Measurements from ENCODE around the gene ELP6. TPM values are rescaled to one million over a fixed set of nuclear protein-coding genes. Genes with fewer than 3 reads are reported as not detected.

Gene ELP6
- polyA plus RNA-seq, 2 of the 4 experiments (the other 2 are of a cell fraction), result 39.4 to 42.0 TPM

- DNase-seq (ENCODE audit: low read depth in 1 of 2, low spot score in 1 of 2) (no peak), FAIRE-seq (no peak), ATAC-seq (peak in 1 of 2 experiments; percentile 39; a peak in 1 of 6 replicates)
- H3K4me1 ChIP-seq, result no peaks in the 10 kb centered on the region
- H3K4me2 ChIP-seq, result no peak overlapping the region
- H3K27ac ChIP-seq, result no peak overlapping the region
- CTCF ChIA-PET, result interaction anchor here (0.5 to 1.7 kb wide), 2 partner anchors 20 to 165 kb away, joined by 3 to 4 read pairs; no protein-coding TSS in a partner anchor
- no peaks in the 10 kb centered on the region for H3K9me3 ChIP-seq
- POLR2A ChIA-PET, result no interaction called here
- 75% methylated on average over 14 of the region's 21 CpGs for WGBS (ENCODE audit: missing lambda C conversion rate)
- no peak overlapping the region for H3K4me3 ChIP-seq
- TF ChIP-seq POLR2A (IDR thresholded peaks at IDR 0.05; ENCODE audit: low read length) (no peak), CBX2 (IDR thresholded peaks at IDR 0.05; ENCODE audit: borderline replicate concordance, low read depth) (no peak), CBX8 (IDR thresholded peaks at IDR 0.05) (no peak), GATA3 (IDR thresholded peaks at IDR 0.05; ENCODE audit: borderline replicate concordance) (no peak), NPAS2 (CRISPR knock-in tag; IDR thresholded peaks at IDR 0.05; ENCODE audit: borderline replicate concordance) (no peak), HDAC2 (IDR thresholded peaks at IDR 0.05) (no peak)
Observed at GRCh38 chr3:47542471-47543173, 29.1 kb upstream of the ELP6 start.

- POLR2A ChIA-PET, result no interaction called here
- H3K4me3 ChIP-seq, result no peak overlapping the region
- H3K9me3 ChIP-seq, result no peaks in the 10 kb centered on the region
- FAIRE-seq (no peak), DNase-seq (ENCODE audit: low read depth in 1 of 2, low spot score in 1 of 2) (no peak), ATAC-seq (no peak)
- CTCF ChIA-PET, result interaction anchor here (0.9 kb wide), 1 partner anchor 19 kb away, joined by 4 read pairs; no protein-coding TSS in a partner anchor
- no peak for TF ChIP-seq JUNB (IDR thresholded peaks at IDR 0.05)
- no peak for TF ChIP-seq CBX8 (IDR thresholded peaks at IDR 0.05)
- TF ChIP-seq POLR2AphosphoS2 (conservative IDR thresholded peaks at IDR 0.05; ENCODE audit: low read length), result no peak
- TF ChIP-seq KDM5A (IDR thresholded peaks at IDR 0.05), result no peak
- no peak for TF ChIP-seq HMGXB4 (CRISPR knock-in tag; IDR thresholded peaks at IDR 0.05; ENCODE audit: borderline replicate concordance)
- no peak for TF ChIP-seq USF2 (IDR thresholded peaks at IDR 0.05)
- no peak for TF ChIP-seq HDAC2 (IDR thresholded peaks at IDR 0.05)
- no peak for TF ChIP-seq SMC3 (IDR thresholded peaks at IDR 0.05)
- H3K4me2 ChIP-seq, result no peak overlapping the region
- no peak overlapping the region for H3K27ac ChIP-seq
- WGBS (ENCODE audit: missing lambda C conversion rate), result 52% methylated on average over 6 of the region's 6 CpGs
- H3K4me1 ChIP-seq, result no peaks in the 10 kb centered on the region
Observed at GRCh38 chr3:47541583-47542108, 28.1 kb upstream of the ELP6 start.

GRCh38 chr3:47540281-47540680 is 26.8 kb upstream of the ELP6 start:
- Histone ChIP-seq H3K9me3 (no peaks in the 10 kb centered on the region), H3K4me2 (no peak overlapping the region), H3K27ac (no peak overlapping the region), H3K4me1 (no peaks in the 10 kb centered on the region), H3K4me3 (no peak overlapping the region)
- TF ChIP-seq ZSCAN20 (CRISPR knock-in tag; IDR thresholded peaks at IDR 0.05) (no peak), GATA3 (IDR thresholded peaks at IDR 0.05; ENCODE audit: borderline replicate concordance) (no peak), MAZ (IDR thresholded peaks at IDR 0.05; ENCODE audit: borderline replicate concordance, low read depth, low read length) (no peak), POLR2A (IDR thresholded peaks at IDR 0.05; ENCODE audit: low read length) (no peak), SREBF2 (IDR thresholded peaks at IDR 0.05) (no peak), RFX5 (IDR thresholded peaks at IDR 0.05) (no peak), USF2 (IDR thresholded peaks at IDR 0.05) (no peak)
- FAIRE-seq, result no peak
- no peak for ATAC-seq
- POLR2A ChIA-PET, result no interaction called here
- WGBS (ENCODE audit: missing lambda C conversion rate), result 97% methylated on average over 3 of the region's 4 CpGs
- CTCF ChIA-PET, result interaction anchor here (0.9 to 2.2 kb wide), 2 partner anchors 18 kb away, joined by 4 to 11 read pairs; no protein-coding TSS in a partner anchor
- no peak for DNase-seq (ENCODE audit: low read depth in 1 of 2, low spot score in 1 of 2)

Data from A549 (cell line).